H1 (cell line): ENCODE measurements around the gene PLXNB2. TPM values are rescaled to one million over a fixed set of nuclear protein-coding genes. Genes with fewer than 3 reads are reported as not detected.

Source experiments
- CBX8 ChIP-seq: fragments of 300-800, 300-1000 bp; sonication (generic); IDR thresholded peaks from 2 replicates; pipeline ENCODE4 v1.7.1; 2016; ENCODE audit warnings: low read depth, low read length, borderline replicate concordance
- CTBP2 ChIP-seq: IDR thresholded peaks from 2 replicates; pipeline ENCODE4 v1.7.0; 2011; ENCODE audit warnings: borderline replicate concordance, mild to moderate bottlenecking, moderate library complexity, mixed read lengths, low read length; ENCODE audit not compliant: insufficient read depth, insufficient read length
- HDAC2 ChIP-seq, 2 experiments: fragments of 300-600 bp in 1 of 2; sonication (generic) in 1 of 2; IDR thresholded peaks; 2 replicates each; pipeline ENCODE4 v1.6.1; 2011 to 2012; ENCODE audit warnings: low read depth in 2 of 2, low read length in 2 of 2, mild to moderate bottlenecking in 2 of 2, moderate library complexity in 2 of 2, borderline replicate concordance in 1 of 2, inconsistent platforms in 1 of 2
- KDM5A ChIP-seq: fragments of 200-600 bp; IDR thresholded peaks from 2 replicates; pipeline ENCODE4 v1.7.1; 2012; ENCODE audit warnings: mild to moderate bottlenecking, low read length, inconsistent platforms, mixed read lengths
- SIRT6 ChIP-seq: IDR thresholded peaks from one replicate; pipeline ENCODE4 v1.7.1; 2012; ENCODE audit warnings: low read length, inconsistent platforms
- TCF12 ChIP-seq: IDR thresholded peaks from 2 replicates; pipeline ENCODE4 v1.6.1; 2011; ENCODE audit warnings: low read depth, mild to moderate bottlenecking, low read length
- YY1 ChIP-seq: IDR thresholded peaks from 2 replicates; pipeline ENCODE4 v1.6.1; 2011; ENCODE audit warnings: low read depth, mild to moderate bottlenecking, low read length
- polyA plus RNA-seq, 7 experiments: library from polyadenylated mRNA; depleted of rRNA in 3 of 7; stranded (reverse) in 5 of 7; unstranded in 2 of 7; fragments of >200 nt in 5 of 7; fragments of 200-250 nt in 2 of 7; gene quantifications; 1 replicate in 5 of 7; 2 replicates in 1 of 7; 4 replicates in 1 of 7; pipeline versions ENCODE4 v1.2.1 to v1.2.3, GENCODE V29; 2011 to 2013; ENCODE audit warnings: missing spikeins in 2 of 7, mixed read lengths in 2 of 7
- total RNA-seq: library from RNA; stranded (reverse); fragmentation: NEBNext Ultra II Directional; extraction: Animal tissue kit (Norgen Biotek cat#: 25700); gene quantifications from 2 replicates; pipeline ENCODE4 v1.2.1, GENCODE V29; 2021
- TF ChIP-seq, protein P1 (sequence below): fragments of 300-600 bp; sonication (generic); IDR thresholded peaks from 2 replicates; pipeline ENCODE4 v1.7.1; 2012; ENCODE audit warnings: low read length, moderate library complexity, mild to moderate bottlenecking, inconsistent platforms; ENCODE audit not compliant: insufficient replicate concordance

PLXNB2 gene
- total and polyA plus RNA-seq, 2 of the 8 experiments (the other 6 are each of a cell fraction or from before 2014, with no cell fraction given), result 58.3 to 92.8 TPM

DNA sequence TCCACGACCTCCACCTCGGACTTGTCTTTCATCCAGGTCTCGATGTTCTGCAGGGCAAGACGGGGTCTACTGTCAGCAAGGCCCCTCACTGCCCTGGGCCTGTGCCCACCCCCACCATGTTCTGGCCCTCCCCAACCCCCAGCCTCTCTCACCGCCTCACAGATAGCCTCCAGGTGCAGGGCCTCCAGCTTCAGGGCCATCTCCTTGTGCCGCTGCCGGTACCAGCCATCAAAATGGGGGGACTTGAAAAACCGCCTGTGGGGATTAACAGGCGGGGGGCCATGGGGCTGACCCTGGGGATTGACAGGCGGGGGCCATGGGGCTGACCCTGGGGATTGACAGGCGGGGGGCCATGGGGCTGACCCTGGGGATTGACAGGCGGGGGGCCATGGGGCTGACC, 4.9 kb upstream of the PLXNB2 start (continued):
- TF ChIP-seq, protein P1, sequence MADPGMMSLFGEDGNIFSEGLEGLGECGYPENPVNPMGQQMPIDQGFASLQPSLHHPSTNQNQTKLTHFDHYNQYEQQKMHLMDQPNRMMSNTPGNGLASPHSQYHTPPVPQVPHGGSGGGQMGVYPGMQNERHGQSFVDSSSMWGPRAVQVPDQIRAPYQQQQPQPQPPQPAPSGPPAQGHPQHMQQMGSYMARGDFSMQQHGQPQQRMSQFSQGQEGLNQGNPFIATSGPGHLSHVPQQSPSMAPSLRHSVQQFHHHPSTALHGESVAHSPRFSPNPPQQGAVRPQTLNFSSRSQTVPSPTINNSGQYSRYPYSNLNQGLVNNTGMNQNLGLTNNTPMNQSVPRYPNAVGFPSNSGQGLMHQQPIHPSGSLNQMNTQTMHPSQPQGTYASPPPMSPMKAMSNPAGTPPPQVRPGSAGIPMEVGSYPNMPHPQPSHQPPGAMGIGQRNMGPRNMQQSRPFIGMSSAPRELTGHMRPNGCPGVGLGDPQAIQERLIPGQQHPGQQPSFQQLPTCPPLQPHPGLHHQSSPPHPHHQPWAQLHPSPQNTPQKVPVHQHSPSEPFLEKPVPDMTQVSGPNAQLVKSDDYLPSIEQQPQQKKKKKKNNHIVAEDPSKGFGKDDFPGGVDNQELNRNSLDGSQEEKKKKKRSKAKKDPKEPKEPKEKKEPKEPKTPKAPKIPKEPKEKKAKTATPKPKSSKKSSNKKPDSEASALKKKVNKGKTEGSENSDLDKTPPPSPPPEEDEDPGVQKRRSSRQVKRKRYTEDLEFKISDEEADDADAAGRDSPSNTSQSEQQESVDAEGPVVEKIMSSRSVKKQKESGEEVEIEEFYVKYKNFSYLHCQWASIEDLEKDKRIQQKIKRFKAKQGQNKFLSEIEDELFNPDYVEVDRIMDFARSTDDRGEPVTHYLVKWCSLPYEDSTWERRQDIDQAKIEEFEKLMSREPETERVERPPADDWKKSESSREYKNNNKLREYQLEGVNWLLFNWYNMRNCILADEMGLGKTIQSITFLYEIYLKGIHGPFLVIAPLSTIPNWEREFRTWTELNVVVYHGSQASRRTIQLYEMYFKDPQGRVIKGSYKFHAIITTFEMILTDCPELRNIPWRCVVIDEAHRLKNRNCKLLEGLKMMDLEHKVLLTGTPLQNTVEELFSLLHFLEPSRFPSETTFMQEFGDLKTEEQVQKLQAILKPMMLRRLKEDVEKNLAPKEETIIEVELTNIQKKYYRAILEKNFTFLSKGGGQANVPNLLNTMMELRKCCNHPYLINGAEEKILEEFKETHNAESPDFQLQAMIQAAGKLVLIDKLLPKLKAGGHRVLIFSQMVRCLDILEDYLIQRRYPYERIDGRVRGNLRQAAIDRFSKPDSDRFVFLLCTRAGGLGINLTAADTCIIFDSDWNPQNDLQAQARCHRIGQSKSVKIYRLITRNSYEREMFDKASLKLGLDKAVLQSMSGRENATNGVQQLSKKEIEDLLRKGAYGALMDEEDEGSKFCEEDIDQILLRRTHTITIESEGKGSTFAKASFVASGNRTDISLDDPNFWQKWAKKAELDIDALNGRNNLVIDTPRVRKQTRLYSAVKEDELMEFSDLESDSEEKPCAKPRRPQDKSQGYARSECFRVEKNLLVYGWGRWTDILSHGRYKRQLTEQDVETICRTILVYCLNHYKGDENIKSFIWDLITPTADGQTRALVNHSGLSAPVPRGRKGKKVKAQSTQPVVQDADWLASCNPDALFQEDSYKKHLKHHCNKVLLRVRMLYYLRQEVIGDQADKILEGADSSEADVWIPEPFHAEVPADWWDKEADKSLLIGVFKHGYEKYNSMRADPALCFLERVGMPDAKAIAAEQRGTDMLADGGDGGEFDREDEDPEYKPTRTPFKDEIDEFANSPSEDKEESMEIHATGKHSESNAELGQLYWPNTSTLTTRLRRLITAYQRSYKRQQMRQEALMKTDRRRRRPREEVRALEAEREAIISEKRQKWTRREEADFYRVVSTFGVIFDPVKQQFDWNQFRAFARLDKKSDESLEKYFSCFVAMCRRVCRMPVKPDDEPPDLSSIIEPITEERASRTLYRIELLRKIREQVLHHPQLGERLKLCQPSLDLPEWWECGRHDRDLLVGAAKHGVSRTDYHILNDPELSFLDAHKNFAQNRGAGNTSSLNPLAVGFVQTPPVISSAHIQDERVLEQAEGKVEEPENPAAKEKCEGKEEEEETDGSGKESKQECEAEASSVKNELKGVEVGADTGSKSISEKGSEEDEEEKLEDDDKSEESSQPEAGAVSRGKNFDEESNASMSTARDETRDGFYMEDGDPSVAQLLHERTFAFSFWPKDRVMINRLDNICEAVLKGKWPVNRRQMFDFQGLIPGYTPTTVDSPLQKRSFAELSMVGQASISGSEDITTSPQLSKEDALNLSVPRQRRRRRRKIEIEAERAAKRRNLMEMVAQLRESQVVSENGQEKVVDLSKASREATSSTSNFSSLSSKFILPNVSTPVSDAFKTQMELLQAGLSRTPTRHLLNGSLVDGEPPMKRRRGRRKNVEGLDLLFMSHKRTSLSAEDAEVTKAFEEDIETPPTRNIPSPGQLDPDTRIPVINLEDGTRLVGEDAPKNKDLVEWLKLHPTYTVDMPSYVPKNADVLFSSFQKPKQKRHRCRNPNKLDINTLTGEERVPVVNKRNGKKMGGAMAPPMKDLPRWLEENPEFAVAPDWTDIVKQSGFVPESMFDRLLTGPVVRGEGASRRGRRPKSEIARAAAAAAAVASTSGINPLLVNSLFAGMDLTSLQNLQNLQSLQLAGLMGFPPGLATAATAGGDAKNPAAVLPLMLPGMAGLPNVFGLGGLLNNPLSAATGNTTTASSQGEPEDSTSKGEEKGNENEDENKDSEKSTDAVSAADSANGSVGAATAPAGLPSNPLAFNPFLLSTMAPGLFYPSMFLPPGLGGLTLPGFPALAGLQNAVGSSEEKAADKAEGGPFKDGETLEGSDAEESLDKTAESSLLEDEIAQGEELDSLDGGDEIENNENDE, result no peak
- TF ChIP-seq HDAC2 (IDR thresholded peaks at IDR 0.05; ENCODE audit: borderline replicate concordance in 1 of 2, low read depth in 2 of 2, low read length in 2 of 2), result no peak
- TF ChIP-seq CBX8, result no peak
- TF ChIP-seq KDM5A, result no peak
- TF ChIP-seq CTBP2, result no peak
- no peak for TF ChIP-seq TCF12
- TF ChIP-seq SIRT6, result no peak
- TF ChIP-seq YY1, result no peak
